NT2/D1 (cell line): ENCODE data around the gene ZNF580.

Source experiments
- SUZ12 ChIP-seq: IDR thresholded peaks from 2 replicates; pipeline ENCODE4 v1.6.1; 2011; ENCODE audit not compliant: insufficient read length, insufficient read depth; ENCODE audit errors: extremely low read depth
- YY1 ChIP-seq: IDR thresholded peaks from 2 replicates; pipeline ENCODE4 v1.6.1; 2011; ENCODE audit not compliant: insufficient read length, insufficient read depth

- no peak for TF ChIP-seq YY1
- TF ChIP-seq SUZ12: no peak
These were observed 21.0 kb downstream of the ZNF580 start for GRCh38 chr19:55661826-55662225.
